AG08396 (cell line): Measurements from ENCODE around the gene SYT17.
A peak's percentile ranks its signal among the peaks of the same experiment; 100 is the strongest.

Experiments used
- DNase-seq: peaks from one replicate; pipeline ENCODE4 v3.0.0; 2012; ENCODE audit warnings: low spot score, mixed read lengths

Gene SYT17

GRCh38 chr16:19139436-19140091, 28.5 kb upstream of the SYT17 start:
- DNase-seq, result no peak

GRCh38 chr16:19140396-19140795, 27.6 kb upstream of the SYT17 start:
- no peak for DNase-seq

GRCh38 chr16:19142939-19143598, 25.0 kb upstream of the SYT17 start:
- no peak for DNase-seq

- DNase-seq, result no peak
Observed at GRCh38 chr16:19143599-19143956, 24.5 kb upstream of the SYT17 start.

GRCh38 chr16:19145010-19145409, 23.0 kb upstream of the SYT17 start:
- DNase-seq, result no peak

GRCh38 chr16:19147126-19147525, 20.9 kb upstream of the SYT17 start:
- DNase-seq, result no peak

- no peak for DNase-seq
Observed at GRCh38 chr16:19147627-19148026, 20.4 kb upstream of the SYT17 start.

- no peak for DNase-seq
Observed at GRCh38 chr16:19148189-19148588, 19.9 kb upstream of the SYT17 start.

GRCh38 chr16:19151310-19151709, 16.7 kb upstream of the SYT17 start:
- no peak for DNase-seq

GRCh38 chr16:19152042-19152441, 16.0 kb upstream of the SYT17 start:
- no peak for DNase-seq

GRCh38 chr16:19153876-19154275, 14.2 kb upstream of the SYT17 start:
- no peak for DNase-seq

GRCh38 chr16:19162085-19162484, 6.0 kb upstream of the SYT17 start:
- DNase-seq, result no peak

- no peak for DNase-seq
Observed at GRCh38 chr16:19163215-19163614, 4.8 kb upstream of the SYT17 start.

GRCh38 chr16:19164285-19164684, 3.8 kb upstream of the SYT17 start:
- DNase-seq, result no peak

- no peak for DNase-seq
Observed at GRCh38 chr16:19165101-19165500, 2.9 kb upstream of the SYT17 start.

- no peak for DNase-seq
Observed at GRCh38 chr16:19166500-19166899, 1.5 kb upstream of the SYT17 start.

- DNase-seq, result peak; percentile 43
Observed at GRCh38 chr16:19168371-19169081, 486 bp downstream of the SYT17 start.

- DNase-seq, result no peak
Observed at GRCh38 chr16:19169082-19169639, 1.1 kb downstream of the SYT17 start.

- no peak for DNase-seq
Observed at GRCh38 chr16:19170043-19170655, 2.1 kb downstream of the SYT17 start.

- DNase-seq, result no peak
Observed at GRCh38 chr16:19172098-19172780, 4.2 kb downstream of the SYT17 start.

GRCh38 chr16:19173059-19173458, 5.0 kb downstream of the SYT17 start:
- no peak for DNase-seq
